Measurements from ENCODE around the gene WDR36. TPM values are rescaled to one million over a fixed set of nuclear protein-coding genes. Genes with fewer than 3 reads are reported as not detected.

The WDR36 gene
- total and polyA plus RNA-seq, 2 of the 4 experiments (the other 2 are of a cell fraction), result 11.9 to 87.8 TPM

DNA sequence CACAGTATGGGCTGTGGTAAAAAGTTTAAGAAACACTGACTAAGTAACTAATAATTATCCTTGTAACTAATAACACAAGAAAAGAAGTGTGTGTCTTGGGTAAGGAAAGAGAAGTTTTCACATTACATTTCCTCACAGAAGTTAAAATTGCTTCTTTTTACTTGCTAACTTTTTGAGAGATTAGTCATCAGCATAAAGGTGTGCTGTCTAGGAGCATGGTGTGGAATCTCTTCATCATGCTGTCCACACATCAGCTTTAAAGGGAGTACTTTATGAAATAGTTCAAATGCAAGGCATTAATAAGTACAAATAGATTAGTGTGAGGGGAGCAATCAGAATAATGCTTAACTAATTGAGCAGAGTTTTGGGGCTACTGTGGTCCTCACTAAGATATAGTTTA is 29.8 kb downstream of the WDR36 start:
- no TSS peak for BruUV-seq (replicated peaks)
- H2AK9ac ChIP-seq (replicated peaks; ENCODE audit: low read depth, low read length, poor library complexity), result no peak overlapping the region
- no peak for ATAC-seq (ENCODE audit: low read depth)

More for the DNA sequence above, 29.8 kb downstream of the WDR36 start:
- no peaks in the 10 kb centered on the region for H3K9me3 ChIP-seq (ENCODE audit: control insufficient read depth, insufficient read depth, low read length)
- H3K18ac ChIP-seq (ENCODE audit: low read depth, low read length), result no peak overlapping the region
- H3K79me1 ChIP-seq (ENCODE audit: low read depth in 1 of 2, low read length in 2 of 2), result peaks cover 9 to 13% of the 10 kb centered on the region in 2 experiments
- no peak overlapping the region for H3K23ac ChIP-seq (ENCODE audit: low read depth, low read length)
- H3K27ac ChIP-seq (ENCODE audit: insufficient read depth, low read length), result no peak overlapping the region
- H2BK5ac ChIP-seq (ENCODE audit: low read depth, low read length, poor library complexity, severe bottlenecking), result no peak overlapping the region
- no peak overlapping the region for H2AFZ ChIP-seq (replicated peaks; ENCODE audit: low read length, poor library complexity)
- H4K91ac ChIP-seq (ENCODE audit: insufficient read depth, low read depth, low read length), result no peak overlapping the region
- H3K4me1 ChIP-seq (ENCODE audit: control insufficient read depth, insufficient read depth, low read length), result peaks cover 1% of the 10 kb centered on the region; the same call in 1 of the 2 replicates
- in situ Hi-C loops (cut with MboI; ENCODE audit: low sequenced_read_pairs) (no loop called here), dilution Hi-C loops (cut with HindIII; ENCODE audit: low sequenced_read_pairs, unreplicated experiment) (no loop called here), intact Hi-C loops (cut with micrococcal nuclease) (loop anchor here (2.0 kb wide), 1 partner anchor 13 kb away; no protein-coding TSS in a partner anchor)
- no peak overlapping the region for H2BK20ac ChIP-seq (ENCODE audit: low read depth, low read length)
- H2BK120ac ChIP-seq (ENCODE audit: low read depth, low read length), result no peak overlapping the region
- no peak overlapping the region for H3K4ac ChIP-seq (ENCODE audit: low read depth, low read length)
- no peaks in the 10 kb centered on the region for H4K20me1 ChIP-seq (ENCODE audit: insufficient read depth, low read length)
- ChIA-PET CTCF (no interaction called here), POLR2A (ENCODE audit: unreplicated experiment) (no interaction called here)
- H4K5ac ChIP-seq (ENCODE audit: low read depth, low read length), result no peak overlapping the region
- no peaks in the 10 kb centered on the region for H3K27me3 ChIP-seq (ENCODE audit: control insufficient read depth, insufficient read depth, low read length)
- H2AK5ac ChIP-seq (ENCODE audit: low read depth, low read length), result no peak overlapping the region
- no peak overlapping the region for H2BK15ac ChIP-seq (ENCODE audit: low read depth, low read length)
- H3K14ac ChIP-seq (replicated peaks; ENCODE audit: low read depth, low read length), result no peak overlapping the region
- H3K36me3 ChIP-seq (ENCODE audit: control insufficient read depth, insufficient read depth, low read length), result peaks cover 21% of the 10 kb centered on the region
- no peak overlapping the region for H3K56ac ChIP-seq (ENCODE audit: extremely low read depth, insufficient read depth, low read length)
- H3K9me1 ChIP-seq (ENCODE audit: insufficient read depth, low read length), result no peaks in the 10 kb centered on the region
- DNase-seq, result no peak
- no peak overlapping the region for H3K9ac ChIP-seq (ENCODE audit: low read depth, low read length)
- H3K4me3 ChIP-seq (ENCODE audit: insufficient read depth, low read depth, low read length), result no peak overlapping the region
- H3K4me2 ChIP-seq (ENCODE audit: low read depth, low read length), result no peak overlapping the region
- TF ChIP-seq CEBPB (IDR thresholded peaks at IDR 0.05; ENCODE audit: low read depth, low read length), result no peak
- no peak for TF ChIP-seq MAFK (IDR thresholded peaks at IDR 0.05; ENCODE audit: low read depth, low read length)
- no peak for TF ChIP-seq SMC3 (IDR thresholded peaks at IDR 0.05; ENCODE audit: low read depth, low read length)
- TF ChIP-seq RAD21 (IDR thresholded peaks at IDR 0.05; ENCODE audit: low read length), result no peak
- TF ChIP-seq RCOR1 (IDR thresholded peaks at IDR 0.05; ENCODE audit: insufficient replicate concordance, low read length), result no peak
- no peak for TF ChIP-seq POLR2A (IDR thresholded peaks at IDR 0.05; ENCODE audit: low read depth, low read length)
- no peak for TF ChIP-seq BHLHE40 (IDR thresholded peaks at IDR 0.05; ENCODE audit: low read depth, low read length)
- TF ChIP-seq, protein P1, sequence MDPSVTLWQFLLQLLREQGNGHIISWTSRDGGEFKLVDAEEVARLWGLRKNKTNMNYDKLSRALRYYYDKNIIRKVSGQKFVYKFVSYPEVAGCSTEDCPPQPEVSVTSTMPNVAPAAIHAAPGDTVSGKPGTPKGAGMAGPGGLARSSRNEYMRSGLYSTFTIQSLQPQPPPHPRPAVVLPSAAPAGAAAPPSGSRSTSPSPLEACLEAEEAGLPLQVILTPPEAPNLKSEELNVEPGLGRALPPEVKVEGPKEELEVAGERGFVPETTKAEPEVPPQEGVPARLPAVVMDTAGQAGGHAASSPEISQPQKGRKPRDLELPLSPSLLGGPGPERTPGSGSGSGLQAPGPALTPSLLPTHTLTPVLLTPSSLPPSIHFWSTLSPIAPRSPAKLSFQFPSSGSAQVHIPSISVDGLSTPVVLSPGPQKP (IDR thresholded peaks at IDR 0.05; ENCODE audit: borderline replicate concordance, low read depth, low read length), result no peak
- TF ChIP-seq MAZ (IDR thresholded peaks at IDR 0.05; ENCODE audit: borderline replicate concordance, low read depth, low read length), result no peak
- no peak for TF ChIP-seq NFE2L2 (IDR thresholded peaks at IDR 0.05; ENCODE audit: low read depth, low read length)
- TF ChIP-seq, protein P2, sequence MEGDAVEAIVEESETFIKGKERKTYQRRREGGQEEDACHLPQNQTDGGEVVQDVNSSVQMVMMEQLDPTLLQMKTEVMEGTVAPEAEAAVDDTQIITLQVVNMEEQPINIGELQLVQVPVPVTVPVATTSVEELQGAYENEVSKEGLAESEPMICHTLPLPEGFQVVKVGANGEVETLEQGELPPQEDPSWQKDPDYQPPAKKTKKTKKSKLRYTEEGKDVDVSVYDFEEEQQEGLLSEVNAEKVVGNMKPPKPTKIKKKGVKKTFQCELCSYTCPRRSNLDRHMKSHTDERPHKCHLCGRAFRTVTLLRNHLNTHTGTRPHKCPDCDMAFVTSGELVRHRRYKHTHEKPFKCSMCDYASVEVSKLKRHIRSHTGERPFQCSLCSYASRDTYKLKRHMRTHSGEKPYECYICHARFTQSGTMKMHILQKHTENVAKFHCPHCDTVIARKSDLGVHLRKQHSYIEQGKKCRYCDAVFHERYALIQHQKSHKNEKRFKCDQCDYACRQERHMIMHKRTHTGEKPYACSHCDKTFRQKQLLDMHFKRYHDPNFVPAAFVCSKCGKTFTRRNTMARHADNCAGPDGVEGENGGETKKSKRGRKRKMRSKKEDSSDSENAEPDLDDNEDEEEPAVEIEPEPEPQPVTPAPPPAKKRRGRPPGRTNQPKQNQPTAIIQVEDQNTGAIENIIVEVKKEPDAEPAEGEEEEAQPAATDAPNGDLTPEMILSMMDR (conservative IDR thresholded peaks at IDR 0.05; ENCODE audit: low read depth, low read length), result no peak
- H4K8ac ChIP-seq (ENCODE audit: low read depth in 2 of 2, low read length in 2 of 2), result no peak overlapping the region

Measured in IMR-90 (cell line).